SK-N-SH (cell line): Measurements from ENCODE around the gene IL1RL2. TPM values are rescaled to one million over a fixed set of nuclear protein-coding genes. Genes with fewer than 3 reads are reported as not detected.

ENCODE experiments used
- CTCF ChIA-PET: fragments of 300-600, 350-600 bp; formaldehyde crosslinking; extraction: SDS; loops from one replicate; lab custom pipeline; 2021; lab: Yijun Ruan, JAX
- POLR2A ChIA-PET: fragments of 350-600 bp; sonication (Branson Sonifier 250); formaldehyde crosslinking; extraction: SDS; loops from one replicate; lab custom pipeline; 2020; ENCODE audit warnings: antibody characterized with exemption, inconsistent platforms; lab: Yijun Ruan, JAX
- DNase-seq: peaks from one replicate; pipeline ENCODE4 v3.0.0; 2012
- H2AFZ ChIP-seq: fragments of 200-600 bp; sonication (generic); 2 replicates; pipeline ENCODE4 v1.8.1; 2016; ENCODE audit warnings: antibody characterized with exemption, mild to moderate bottlenecking, low read depth
- H3F3A ChIP-seq: fragments of 200-600 bp; sonication (generic); replicated peaks from 2 replicates; pipeline ENCODE3; 2016; ENCODE audit warnings: antibody characterized with exemption, mild to moderate bottlenecking; ENCODE audit not compliant: insufficient read depth
- H3K27ac ChIP-seq, 2 experiments: fragments of 200-500 bp in 1 of 2; fragments of 200-600 bp in 1 of 2; sonication (Bioruptor generic) in 1 of 2; sonication (generic), shearing (Covaris generic) in 1 of 2; 2 replicates each; pipeline versions ENCODE4 v1.5.1 to v1.6.1; 2014 to 2016; ENCODE audit warnings: low read depth in 2 of 2, inconsistent platforms in 1 of 2, low read length in 1 of 2, mild to moderate bottlenecking in 1 of 2, mixed read lengths in 1 of 2
- H3K27me3 ChIP-seq: fragments of 200-600 bp; sonication (generic), shearing (Covaris generic); 2 replicates; pipeline ENCODE4 v1.6.1; 2016; ENCODE audit warnings: mixed run types; ENCODE audit not compliant: insufficient read depth
- H3K36me3 ChIP-seq, 2 experiments: fragments of 200-500 bp in 1 of 2; fragments of 200-600 bp in 1 of 2; sonication (Bioruptor generic) in 1 of 2; sonication (generic) in 1 of 2; replicated peaks in 1 of 2; 2 replicates each; pipeline versions ENCODE3 to v1.5.1; 2014 to 2016; ENCODE audit warnings: low read length in 1 of 2, mild to moderate bottlenecking in 1 of 2; ENCODE audit not compliant: insufficient read depth in 2 of 2, control insufficient read depth in 1 of 2
- H3K4me1 ChIP-seq, 2 experiments: fragments of 200-500 bp in 1 of 2; fragments of 200-600 bp in 1 of 2; sonication (Bioruptor generic) in 1 of 2; sonication (generic), shearing (Covaris generic) in 1 of 2; 2 replicates each; pipeline versions ENCODE4 v1.5.1 to v1.6.1; 2014 to 2016; ENCODE audit warnings: low read depth in 1 of 2, low read length in 1 of 2, mixed run types in 1 of 2; ENCODE audit not compliant: insufficient read depth in 2 of 2, control insufficient read depth in 1 of 2
- H3K4me2 ChIP-seq: fragments of 200-600 bp; sonication (generic), shearing (Covaris generic); 2 replicates; pipeline ENCODE4 v1.6.1; 2017; ENCODE audit warnings: mixed run types
- H3K4me3 ChIP-seq, 2 experiments: fragments of 200-500 bp in 1 of 2; fragments of 200-600 bp in 1 of 2; sonication (Bioruptor generic) in 1 of 2; sonication (generic), shearing (Covaris generic) in 1 of 2; 2 replicates each; pipeline versions ENCODE4 v1.5.1 to v1.8.1; 2014 to 2016; ENCODE audit warnings: low read depth in 2 of 2, inconsistent platforms in 1 of 2, low read length in 1 of 2, mild to moderate bottlenecking in 1 of 2, mixed read lengths in 1 of 2, moderate library complexity in 1 of 2
- H3K79me2 ChIP-seq: fragments of 200-600 bp; sonication (generic); 2 replicates; pipeline ENCODE4 v1.8.1; 2017; ENCODE audit warnings: mild to moderate bottlenecking; ENCODE audit not compliant: insufficient read depth
- H3K9ac ChIP-seq: fragments of 200-600 bp; sonication (generic); 2 replicates; pipeline ENCODE4 v1.6.1; 2017; ENCODE audit warnings: mixed run types
- H3K9me2 ChIP-seq: fragments of 200-600 bp; sonication (generic); 2 replicates; pipeline ENCODE4 v1.6.1; 2017; ENCODE audit warnings: mixed run types
- H3K9me3 ChIP-seq: fragments of 200-600 bp; sonication (generic); 2 replicates; pipeline ENCODE4 v1.6.1; 2017; ENCODE audit warnings: mixed run types, mild to moderate bottlenecking, moderate library complexity
- H4K20me1 ChIP-seq: fragments of 200-600 bp; sonication (generic); 2 replicates; pipeline ENCODE4 v1.6.1; 2017; ENCODE audit warnings: mild to moderate bottlenecking, mixed run types; ENCODE audit not compliant: insufficient read depth
- FOXJ3 ChIP-seq: sonication (generic); formaldehyde crosslinking; IDR thresholded peaks from 2 replicates; pipeline ENCODE4 v1.5.1; 2020; ENCODE audit warnings: mild to moderate bottlenecking, missing genetic modification reagents
- FOXM1 ChIP-seq: IDR thresholded peaks from 2 replicates; pipeline ENCODE4 v1.4.0; 2012; ENCODE audit warnings: low read depth, mild to moderate bottlenecking
- GABPA ChIP-seq: IDR thresholded peaks from 2 replicates; pipeline ENCODE4 v1.4.0; 2012; ENCODE audit warnings: low read depth, mild to moderate bottlenecking
- GATA2 ChIP-seq: sonication (generic); formaldehyde crosslinking; IDR thresholded peaks from 2 replicates; pipeline ENCODE4 v1.5.0; 2020; ENCODE audit warnings: mild to moderate bottlenecking, missing genetic modification reagents
- PBX3 ChIP-seq: IDR thresholded peaks from 2 replicates; pipeline ENCODE4; 2012
- POLR2AphosphoS5 ChIP-seq: IDR thresholded peaks from 2 replicates; pipeline ENCODE4 v1.6.1; 2012; ENCODE audit warnings: low read depth, low read length
- ZBTB33 ChIP-seq: IDR thresholded peaks from 2 replicates; pipeline ENCODE4 v1.4.0; 2012; ENCODE audit warnings: low read depth, borderline replicate concordance
- WGBS: methylation state at CpG from one replicate; pipeline ENCODE4 v1.1.6; 2017; ENCODE audit warnings: low lambda C conversion rate; 5-methylcytosine and 5-hydroxymethylcytosine counted together
- polyA plus RNA-seq, 3 experiments: library from polyadenylated mRNA; depleted of rRNA; stranded (reverse); fragments of >200 nt; gene quantifications; 2 replicates each; pipeline ENCODE4 v1.2.3, GENCODE V29; 2012

IL1RL2 gene
- polyA plus RNA-seq (2012; rRNA removed) = 0.05 TPM in 1 of 2 replicates, not detected in the other
- polyA plus RNA-seq (2012; cell fraction: cytosol; rRNA removed) = 0.03 TPM in 1 of 2 replicates, not detected in the other
- polyA plus RNA-seq (2012; cell fraction: nucleus; rRNA removed) = 0.07 and 0.19 TPM in 2 replicates

- no peaks in the 10 kb centered on the region for H3K79me2 ChIP-seq
- no peaks in the 10 kb centered on the region for H4K20me1 ChIP-seq
- H3K9me3 ChIP-seq = no peaks in the 10 kb centered on the region
- H3K4me3 ChIP-seq = peak within 1 kb of the TSS in 1 of 2 experiments; percentile 22; a peak in 1 of 4 replicates
- CTCF ChIA-PET = interaction anchor here (1.0 kb wide), 1 partner anchor 303 kb away, joined by 3 read pairs; no protein-coding TSS in a partner anchor
- H3K4me2 ChIP-seq = no peak within 1 kb of the TSS
- H3K9me2 ChIP-seq = no peaks in the 10 kb centered on the region
- POLR2A ChIA-PET = no interaction called here
- H2AFZ ChIP-seq = peak within 1 kb of the TSS; percentile 52; the same call in 1 of the 2 replicates
- no peak for DNase-seq
- no peaks in the 10 kb centered on the region; a peak in 1 of 4 replicates for H3K4me1 ChIP-seq
- H3K27ac ChIP-seq = no peak within 1 kb of the TSS
- H3F3A ChIP-seq = peaks cover 6% of the 10 kb centered on the region
- 50% methylated on average over 24 of the region's 36 CpGs for whole genome bisulfite sequencing
- H3K36me3 ChIP-seq = no peaks in the 10 kb centered on the region
- TF ChIP-seq FOXJ3 = no peak
- no peak for TF ChIP-seq POLR2AphosphoS5
- H3K9ac ChIP-seq = no peak within 1 kb of the TSS
- H3K27me3 ChIP-seq = no peaks in the 10 kb centered on the region
Observed at GRCh38 chr2:102186791-102187495, at the start of gene IL1RL2. IL1RL2 (plus strand) TSS chr2:102187023; CDS start chr2:102187868, 845 bp downstream.

GRCh38 chr2:102137138-102137537, 49.7 kb upstream of the IL1RL2 start:
- H3K4me2 ChIP-seq = no peak overlapping the region
- no peaks in the 10 kb centered on the region for H3F3A ChIP-seq
- H3K27ac ChIP-seq = no peak overlapping the region
- H3K9me3 ChIP-seq = peaks cover 3% of the 10 kb centered on the region; the same call in 1 of the 2 replicates
- no peaks in the 10 kb centered on the region for H3K79me2 ChIP-seq
- no peaks in the 10 kb centered on the region for H3K9me2 ChIP-seq
- H3K9ac ChIP-seq = no peak overlapping the region
- H3K4me3 ChIP-seq = no peak overlapping the region
- H3K4me1 ChIP-seq = peaks cover 0 to 15% of the 10 kb centered on the region in 2 experiments; a peak in 2 of 4 replicates
- no peak for TF ChIP-seq GATA2 (CRISPR knock-in tag)
- TF ChIP-seq ZBTB33 = no peak
- TF ChIP-seq PBX3 = no peak
- TF ChIP-seq FOXM1 = no peak
- TF ChIP-seq FOXJ3 = no peak
- TF ChIP-seq GABPA = no peak
- ChIA-PET CTCF (interaction anchor here (1.4 kb wide), 1 partner anchor 103 kb away, joined by 5 read pairs; no protein-coding TSS in a partner anchor), POLR2A (no interaction called here)
- no peaks in the 10 kb centered on the region for H3K27me3 ChIP-seq
- H3K36me3 ChIP-seq = no peaks in the 10 kb centered on the region
- H2AFZ ChIP-seq = no peak overlapping the region
- WGBS = 52% methylated on average over 2 of the region's 2 CpGs
- no peak for DNase-seq
- no peaks in the 10 kb centered on the region for H4K20me1 ChIP-seq
